ENCODE results near the gene RPS6KA5. TPM values are rescaled to one million over a fixed set of nuclear protein-coding genes. Genes with fewer than 3 reads are reported as not detected.

RPS6KA5 gene
- total RNA-seq, 4 donors from 2014 or later: 3.1 to 10.5 (median 8.1) TPM

- no peak overlapping the region for H3K27ac ChIP-seq
- intact Hi-C loops (cut with DNase I): no loop called here
- WGBS, 2 donors: 38 to 43% methylated on average over 1 of the region's 1 CpG
- H3K27me3 ChIP-seq: no peaks in the 10 kb centered on the region
- H3K36me3 ChIP-seq: peaks cover 0 to 6% (median 0%) of the 10 kb centered on the region in 3 donors
- no peaks in the 10 kb centered on the region for H3K9me3 ChIP-seq
- no peak overlapping the region for H3K4me3 ChIP-seq
- H3K4me1 ChIP-seq: peaks cover 0 to 3% (median 0%) of the 10 kb centered on the region in 3 donors
- DNase-seq: no peak
- no peak for TF ChIP-seq POLR2A (IDR thresholded peaks at IDR 0.05)
- no peak for TF ChIP-seq CTCF (IDR thresholded peaks at IDR 0.05)
Observed at GRCh38 chr14:90970167-90970600, 90.3 kb downstream of the RPS6KA5 start.

- Histone ChIP-seq H3K9me3 (no peaks in the 10 kb centered on the region), H3K27ac (no peak overlapping the region), H3K27me3 (no peaks in the 10 kb centered on the region), H3K4me1 (peaks cover 0 to 3% (median 0%) of the 10 kb centered on the region in 3 donors), H3K4me3 (no peak overlapping the region), H3K36me3 (peaks cover 0 to 6% (median 0%) of the 10 kb centered on the region in 3 donors)
- no peak for DNase-seq
- intact Hi-C loops (cut with DNase I): no loop called here
- WGBS, 2 donors: 37 to 53% methylated on average over 3 of the region's 3 CpGs
- TF ChIP-seq CTCF (IDR thresholded peaks at IDR 0.05) (no peak), POLR2A (IDR thresholded peaks at IDR 0.05) (no peak)
Observed at GRCh38 chr14:90969531-90970166, 90.8 kb downstream of the RPS6KA5 start.

GRCh38 chr14:90968025-90968424, 92.4 kb downstream of the RPS6KA5 start:
- Histone ChIP-seq H3K4me1 (peaks cover 0 to 3% (median 0%) of the 10 kb centered on the region in 3 donors), H3K27me3 (no peaks in the 10 kb centered on the region), H3K36me3 (peaks cover 0 to 6% (median 0%) of the 10 kb centered on the region in 3 donors), H3K9me3 (no peaks in the 10 kb centered on the region), H3K4me3 (no peak overlapping the region), H3K27ac (no peak overlapping the region)
- DNase-seq: no peak
- intact Hi-C loops (cut with DNase I): no loop called here
- WGBS, 2 donors: 94 to 97% methylated on average over 2 of the region's 2 CpGs
- TF ChIP-seq POLR2A (IDR thresholded peaks at IDR 0.05) (no peak), CTCF (IDR thresholded peaks at IDR 0.05) (no peak)

- no peak overlapping the region for H3K27ac ChIP-seq
- no peak overlapping the region for H3K4me3 ChIP-seq
- no peak for DNase-seq
- intact Hi-C loops (cut with DNase I): no loop called here
- peaks cover 0 to 6% (median 0%) of the 10 kb centered on the region in 3 donors for H3K36me3 ChIP-seq
- H3K27me3 ChIP-seq: no peaks in the 10 kb centered on the region
- H3K4me1 ChIP-seq: peaks cover 0 to 3% (median 0%) of the 10 kb centered on the region in 3 donors
- WGBS, 2 donors: 91 to 95% methylated on average over 3 of the region's 3 CpGs
- TF ChIP-seq CTCF (IDR thresholded peaks at IDR 0.05): no peak
- no peak for TF ChIP-seq POLR2A (IDR thresholded peaks at IDR 0.05)
- H3K9me3 ChIP-seq: no peaks in the 10 kb centered on the region
Observed at GRCh38 chr14:90966493-90966892, 93.9 kb downstream of the RPS6KA5 start.

GRCh38 chr14:90965765-90966164, 94.7 kb downstream of the RPS6KA5 start:
- Histone ChIP-seq H3K27me3 (no peaks in the 10 kb centered on the region), H3K4me3 (no peak overlapping the region), H3K27ac (no peak overlapping the region), H3K9me3 (no peaks in the 10 kb centered on the region), H3K36me3 (peaks cover 0 to 6% (median 0%) of the 10 kb centered on the region in 3 donors), H3K4me1 (peaks cover 0 to 3% (median 0%) of the 10 kb centered on the region in 3 donors)
- no peak for DNase-seq
- no peak for TF ChIP-seq POLR2A (IDR thresholded peaks at IDR 0.05)
- no peak for TF ChIP-seq CTCF (IDR thresholded peaks at IDR 0.05)
- intact Hi-C loops (cut with DNase I): no loop called here
- WGBS, 2 donors: 84 to 93% methylated on average over 3 of the region's 3 CpGs
